Transverse colon (tissue), 3 donors: Measurements from ENCODE around the gene PTPN18.

Source experiments
- POLR2A ChIP-seq: fragments of 450-650 bp; IDR thresholded peaks from one replicate; pipeline ENCODE4 v1.6.1; 2016; ENCODE audit warnings: antibody characterized with exemption, mild to moderate bottlenecking, moderate library complexity
- TF ChIP-seq, protein P1 (sequence below), 5 experiments: fragments of 200-600 bp in 3 of 5; fragments of 450-650 bp in 2 of 5; sonication (generic) in 3 of 5; IDR thresholded peaks; 1 replicate in 2 of 5; 2 replicates in 3 of 5; pipeline ENCODE4 v1.5.1; 2016 to 2017; ENCODE audit warnings: antibody characterized with exemption in 5 of 5, inconsistent platforms in 3 of 5, mild to moderate bottlenecking in 2 of 5, moderate library complexity in 1 of 5

DNA sequence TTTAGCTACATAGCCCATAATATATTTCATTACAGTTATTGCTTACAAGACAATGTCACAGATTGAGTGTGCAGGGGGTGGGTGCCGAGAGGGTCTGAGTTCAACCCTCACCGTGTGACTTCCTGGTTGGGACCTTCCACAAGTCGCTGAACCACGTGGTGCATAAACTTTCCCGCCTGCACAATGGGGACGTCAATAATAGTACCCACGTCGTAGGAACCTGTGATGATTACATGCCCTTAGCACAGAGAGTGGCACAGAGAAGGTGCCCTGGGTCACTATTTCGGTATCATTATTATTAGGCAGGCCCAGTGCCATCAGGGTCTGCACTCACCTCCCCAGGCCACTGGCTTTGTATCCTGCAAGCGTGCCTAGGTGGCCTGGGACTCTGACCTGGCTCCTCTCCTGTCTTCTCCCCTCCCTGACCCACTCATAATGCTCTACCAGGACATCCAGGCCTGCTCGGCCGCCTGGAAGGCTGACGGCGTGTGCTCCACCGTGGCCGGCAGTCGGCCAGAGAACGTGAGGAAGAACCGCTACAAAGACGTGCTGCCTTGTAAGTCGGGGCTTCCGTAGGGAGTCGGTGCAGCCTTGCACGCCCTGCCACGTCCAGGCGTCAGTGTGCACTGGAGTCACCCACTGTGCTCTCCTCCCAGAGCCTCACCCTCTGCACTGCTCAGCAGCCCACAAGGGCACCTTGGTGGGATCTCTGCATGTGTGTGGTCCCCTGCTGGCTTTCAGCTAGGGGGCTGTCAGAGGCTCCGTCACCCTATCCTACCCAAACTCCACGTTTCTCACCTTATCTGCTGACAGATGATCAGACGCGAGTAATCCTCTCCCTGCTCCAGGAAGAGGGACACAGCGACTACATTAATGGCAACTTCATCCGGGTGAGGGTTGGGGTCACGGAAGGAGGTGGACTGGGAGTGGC is 2.8 kb downstream of the PTPN18 start:
- TF ChIP-seq, protein P1, sequence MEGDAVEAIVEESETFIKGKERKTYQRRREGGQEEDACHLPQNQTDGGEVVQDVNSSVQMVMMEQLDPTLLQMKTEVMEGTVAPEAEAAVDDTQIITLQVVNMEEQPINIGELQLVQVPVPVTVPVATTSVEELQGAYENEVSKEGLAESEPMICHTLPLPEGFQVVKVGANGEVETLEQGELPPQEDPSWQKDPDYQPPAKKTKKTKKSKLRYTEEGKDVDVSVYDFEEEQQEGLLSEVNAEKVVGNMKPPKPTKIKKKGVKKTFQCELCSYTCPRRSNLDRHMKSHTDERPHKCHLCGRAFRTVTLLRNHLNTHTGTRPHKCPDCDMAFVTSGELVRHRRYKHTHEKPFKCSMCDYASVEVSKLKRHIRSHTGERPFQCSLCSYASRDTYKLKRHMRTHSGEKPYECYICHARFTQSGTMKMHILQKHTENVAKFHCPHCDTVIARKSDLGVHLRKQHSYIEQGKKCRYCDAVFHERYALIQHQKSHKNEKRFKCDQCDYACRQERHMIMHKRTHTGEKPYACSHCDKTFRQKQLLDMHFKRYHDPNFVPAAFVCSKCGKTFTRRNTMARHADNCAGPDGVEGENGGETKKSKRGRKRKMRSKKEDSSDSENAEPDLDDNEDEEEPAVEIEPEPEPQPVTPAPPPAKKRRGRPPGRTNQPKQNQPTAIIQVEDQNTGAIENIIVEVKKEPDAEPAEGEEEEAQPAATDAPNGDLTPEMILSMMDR (IDR thresholded peaks at IDR 0.05) = no peak
- TF ChIP-seq POLR2A = no peak
